Fibroblast of lung (primary cell): Measurements from ENCODE around the gene ACLY.

Source experiments
- EZH2 ChIP-seq: IDR thresholded peaks from 2 replicates; pipeline ENCODE4 v1.5.1; 2012; ENCODE audit warnings: low read length, control low read depth, mild to moderate bottlenecking; ENCODE audit errors: missing control alignments
- TF ChIP-seq, protein P1 (sequence below), 2 donors: IDR thresholded peaks in 1 of 2; conservative IDR thresholded peaks in 1 of 2; 1 replicate in 1 of 2; 2 replicates in 1 of 2; pipeline ENCODE4 v1.5.1; 2011 to 2012; ENCODE audit warnings: low read length in 2 of 2, control low read depth in 1 of 2, inconsistent platforms in 1 of 2, low read depth in 1 of 2, mild to moderate bottlenecking in 1 of 2

DNA sequence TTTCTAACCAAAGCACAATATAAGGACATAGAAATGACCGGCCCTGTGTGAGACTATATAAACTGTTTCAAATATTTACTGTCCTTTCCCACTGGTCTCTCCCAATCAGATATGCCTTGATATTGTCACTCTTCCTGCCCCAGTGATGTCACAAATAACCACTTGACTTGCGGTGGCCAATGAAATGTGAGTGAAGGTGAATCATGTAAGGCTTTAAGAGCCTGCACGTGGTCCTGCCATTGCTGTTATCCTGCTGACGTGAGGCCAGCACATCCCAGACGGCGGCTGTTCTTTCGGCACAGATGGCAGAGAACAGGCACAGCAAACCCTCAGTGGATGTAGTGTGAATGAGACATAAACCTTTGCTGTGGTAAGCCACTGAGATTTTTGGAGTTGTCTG lies 48.1 kb downstream of the ACLY start:
- TF ChIP-seq, protein P1, sequence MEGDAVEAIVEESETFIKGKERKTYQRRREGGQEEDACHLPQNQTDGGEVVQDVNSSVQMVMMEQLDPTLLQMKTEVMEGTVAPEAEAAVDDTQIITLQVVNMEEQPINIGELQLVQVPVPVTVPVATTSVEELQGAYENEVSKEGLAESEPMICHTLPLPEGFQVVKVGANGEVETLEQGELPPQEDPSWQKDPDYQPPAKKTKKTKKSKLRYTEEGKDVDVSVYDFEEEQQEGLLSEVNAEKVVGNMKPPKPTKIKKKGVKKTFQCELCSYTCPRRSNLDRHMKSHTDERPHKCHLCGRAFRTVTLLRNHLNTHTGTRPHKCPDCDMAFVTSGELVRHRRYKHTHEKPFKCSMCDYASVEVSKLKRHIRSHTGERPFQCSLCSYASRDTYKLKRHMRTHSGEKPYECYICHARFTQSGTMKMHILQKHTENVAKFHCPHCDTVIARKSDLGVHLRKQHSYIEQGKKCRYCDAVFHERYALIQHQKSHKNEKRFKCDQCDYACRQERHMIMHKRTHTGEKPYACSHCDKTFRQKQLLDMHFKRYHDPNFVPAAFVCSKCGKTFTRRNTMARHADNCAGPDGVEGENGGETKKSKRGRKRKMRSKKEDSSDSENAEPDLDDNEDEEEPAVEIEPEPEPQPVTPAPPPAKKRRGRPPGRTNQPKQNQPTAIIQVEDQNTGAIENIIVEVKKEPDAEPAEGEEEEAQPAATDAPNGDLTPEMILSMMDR (conservative IDR thresholded peaks at IDR 0.05 in 1 of 2, IDR thresholded peaks at IDR 0.05 in 1 of 2; ENCODE audit: low read depth in 1 of 2, low read length in 2 of 2), result no peak
- no peak for TF ChIP-seq EZH2
